K562 (cell line): ENCODE data around the gene NR1H3. TPM values are rescaled to one million over a fixed set of nuclear protein-coding genes. Genes with fewer than 3 reads are reported as not detected.

ENCODE experiments used
- ARID3A ChIP-seq: IDR thresholded peaks from 2 replicates; pipeline ENCODE4 v1.6.1; 2012; ENCODE audit warnings: low read depth, low read length, improper control_type of control experiment, borderline replicate concordance
- CXXC5 ChIP-seq: fragments of 250-450 bp; sonication (Bioruptor Pico); IDR thresholded peaks from 2 replicates; pipeline ENCODE4 v1.8.0; 2022; ENCODE audit warnings: inconsistent platforms, mild to moderate bottlenecking, moderate library complexity
- HMGXB4 ChIP-seq: sonication (generic); formaldehyde crosslinking; IDR thresholded peaks from 2 replicates; pipeline ENCODE4 v1.8.1; 2023; ENCODE audit warnings: mild to moderate bottlenecking, missing genetic modification reagents
- IRF1 ChIP-seq: sonication (generic); formaldehyde crosslinking; IDR thresholded peaks from 2 replicates; pipeline ENCODE4 v1.8.0; 2022; ENCODE audit warnings: missing genetic modification reagents, mild to moderate bottlenecking, borderline replicate concordance
- SREBF1 ChIP-seq: fragments of 150-350 bp; IDR thresholded peaks from 2 replicates; pipeline ENCODE4 v1.6.1; 2014; ENCODE audit warnings: antibody characterized with exemption, low read depth, low read length, borderline replicate concordance
- U2AF1 ChIP-seq: fragments of 200-400 bp; formaldehyde crosslinking; optimal IDR thresholded peaks from 2 replicates; pipeline ENCODE3; 2017; ENCODE audit warnings: mild to moderate bottlenecking, low read depth, low read length, moderate library complexity
- ZNF124 ChIP-seq: sonication (generic); formaldehyde crosslinking; IDR thresholded peaks from 2 replicates; pipeline ENCODE4 v1.8.1; 2022; ENCODE audit warnings: missing genetic modification reagents
- polyA plus RNA-seq, 8 experiments: library from polyadenylated mRNA; depleted of rRNA in 4 of 8; stranded (reverse) in 5 of 8; unstranded in 3 of 8; fragments of >200 nt; fragmentation: Nextera tagmentation in 2 of 8; fragmentation: Illumina TruSeq in 1 of 8; extraction: Ambion mirVana in 2 of 8; extraction: Trizol in 1 of 8; gene quantifications; 2 replicates each; pipeline versions ENCODE4 v1.2.1 to v1.2.3, GENCODE V29; 2011 to 2014; ENCODE audit warnings: inconsistent platforms in 1 of 8, missing spikeins in 1 of 8
- total RNA-seq, 7 experiments: library from RNA; depleted of rRNA in 6 of 7; stranded (reverse); fragments of >200 nt in 6 of 7; fragmentation: Illumina TruSeq in 2 of 7; extraction: Trizol in 2 of 7; gene quantifications; 2 replicates each; pipeline versions ENCODE4 v1.2.1 to v1.2.3, GENCODE V29; 2011 to 2021; ENCODE audit warnings: low replicate concordance in 1 of 7
- TF ChIP-seq, protein P1 (sequence below): fragments of 450-650 bp; formaldehyde crosslinking; IDR thresholded peaks from 2 replicates; pipeline ENCODE4 v1.4.0; 2020; ENCODE audit warnings: mild to moderate bottlenecking, moderate library complexity
- TF ChIP-seq, protein P2 (sequence below): sonication (generic); formaldehyde crosslinking; IDR thresholded peaks from 2 replicates; pipeline ENCODE4 v1.8.1; 2023; ENCODE audit warnings: mild to moderate bottlenecking, missing genetic modification reagents
- TF ChIP-seq, protein P3 (sequence below), 2 experiments: fragments of 450-650 bp; IDR thresholded peaks; 2 replicates each; pipeline ENCODE4 v1.6.1; 2016; ENCODE audit warnings: mild to moderate bottlenecking in 2 of 2, borderline replicate concordance in 1 of 2, low read depth in 1 of 2, moderate library complexity in 1 of 2

Gene NR1H3
- total and polyA plus RNA-seq, 9 of the 15 experiments (the other 6 are each of a cell fraction or from before 2014, with no cell fraction given) = 8.2 to 26.0 (median 11.9) TPM

DNA sequence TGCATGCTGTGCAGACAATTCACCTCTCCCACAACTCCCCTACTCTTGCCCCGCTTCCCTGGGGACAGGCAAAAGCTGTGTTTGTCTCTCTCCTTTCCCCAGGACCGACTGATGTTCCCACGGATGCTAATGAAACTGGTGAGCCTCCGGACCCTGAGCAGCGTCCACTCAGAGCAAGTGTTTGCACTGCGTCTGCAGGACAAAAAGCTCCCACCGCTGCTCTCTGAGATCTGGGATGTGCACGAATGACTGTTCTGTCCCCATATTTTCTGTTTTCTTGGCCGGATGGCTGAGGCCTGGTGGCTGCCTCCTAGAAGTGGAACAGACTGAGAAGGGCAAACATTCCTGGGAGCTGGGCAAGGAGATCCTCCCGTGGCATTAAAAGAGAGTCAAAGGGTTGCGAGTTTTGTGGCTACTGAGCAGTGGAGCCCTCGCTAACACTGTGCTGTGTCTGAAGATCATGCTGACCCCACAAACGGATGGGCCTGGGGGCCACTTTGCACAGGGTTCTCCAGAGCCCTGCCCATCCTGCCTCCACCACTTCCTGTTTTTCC is 10.7 kb downstream of the NR1H3 start (continued):
- TF ChIP-seq, protein P1, sequence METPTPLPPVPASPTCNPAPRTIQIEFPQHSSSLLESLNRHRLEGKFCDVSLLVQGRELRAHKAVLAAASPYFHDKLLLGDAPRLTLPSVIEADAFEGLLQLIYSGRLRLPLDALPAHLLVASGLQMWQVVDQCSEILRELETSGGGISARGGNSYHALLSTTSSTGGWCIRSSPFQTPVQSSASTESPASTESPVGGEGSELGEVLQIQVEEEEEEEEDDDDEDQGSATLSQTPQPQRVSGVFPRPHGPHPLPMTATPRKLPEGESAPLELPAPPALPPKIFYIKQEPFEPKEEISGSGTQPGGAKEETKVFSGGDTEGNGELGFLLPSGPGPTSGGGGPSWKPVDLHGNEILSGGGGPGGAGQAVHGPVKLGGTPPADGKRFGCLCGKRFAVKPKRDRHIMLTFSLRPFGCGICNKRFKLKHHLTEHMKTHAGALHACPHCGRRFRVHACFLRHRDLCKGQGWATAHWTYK (CRISPR knock-in tag) = peak; percentile 54; the same call in 1 of the 2 replicates
- TF ChIP-seq ZNF124 (CRISPR knock-in tag) = no peak
- no peak for TF ChIP-seq IRF1 (CRISPR knock-in tag)
- TF ChIP-seq, protein P2, sequence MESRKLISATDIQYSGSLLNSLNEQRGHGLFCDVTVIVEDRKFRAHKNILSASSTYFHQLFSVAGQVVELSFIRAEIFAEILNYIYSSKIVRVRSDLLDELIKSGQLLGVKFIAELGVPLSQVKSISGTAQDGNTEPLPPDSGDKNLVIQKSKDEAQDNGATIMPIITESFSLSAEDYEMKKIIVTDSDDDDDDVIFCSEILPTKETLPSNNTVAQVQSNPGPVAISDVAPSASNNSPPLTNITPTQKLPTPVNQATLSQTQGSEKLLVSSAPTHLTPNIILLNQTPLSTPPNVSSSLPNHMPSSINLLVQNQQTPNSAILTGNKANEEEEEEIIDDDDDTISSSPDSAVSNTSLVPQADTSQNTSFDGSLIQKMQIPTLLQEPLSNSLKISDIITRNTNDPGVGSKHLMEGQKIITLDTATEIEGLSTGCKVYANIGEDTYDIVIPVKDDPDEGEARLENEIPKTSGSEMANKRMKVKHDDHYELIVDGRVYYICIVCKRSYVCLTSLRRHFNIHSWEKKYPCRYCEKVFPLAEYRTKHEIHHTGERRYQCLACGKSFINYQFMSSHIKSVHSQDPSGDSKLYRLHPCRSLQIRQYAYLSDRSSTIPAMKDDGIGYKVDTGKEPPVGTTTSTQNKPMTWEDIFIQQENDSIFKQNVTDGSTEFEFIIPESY = no peak
- no peak for TF ChIP-seq CXXC5
- TF ChIP-seq, protein P3, sequence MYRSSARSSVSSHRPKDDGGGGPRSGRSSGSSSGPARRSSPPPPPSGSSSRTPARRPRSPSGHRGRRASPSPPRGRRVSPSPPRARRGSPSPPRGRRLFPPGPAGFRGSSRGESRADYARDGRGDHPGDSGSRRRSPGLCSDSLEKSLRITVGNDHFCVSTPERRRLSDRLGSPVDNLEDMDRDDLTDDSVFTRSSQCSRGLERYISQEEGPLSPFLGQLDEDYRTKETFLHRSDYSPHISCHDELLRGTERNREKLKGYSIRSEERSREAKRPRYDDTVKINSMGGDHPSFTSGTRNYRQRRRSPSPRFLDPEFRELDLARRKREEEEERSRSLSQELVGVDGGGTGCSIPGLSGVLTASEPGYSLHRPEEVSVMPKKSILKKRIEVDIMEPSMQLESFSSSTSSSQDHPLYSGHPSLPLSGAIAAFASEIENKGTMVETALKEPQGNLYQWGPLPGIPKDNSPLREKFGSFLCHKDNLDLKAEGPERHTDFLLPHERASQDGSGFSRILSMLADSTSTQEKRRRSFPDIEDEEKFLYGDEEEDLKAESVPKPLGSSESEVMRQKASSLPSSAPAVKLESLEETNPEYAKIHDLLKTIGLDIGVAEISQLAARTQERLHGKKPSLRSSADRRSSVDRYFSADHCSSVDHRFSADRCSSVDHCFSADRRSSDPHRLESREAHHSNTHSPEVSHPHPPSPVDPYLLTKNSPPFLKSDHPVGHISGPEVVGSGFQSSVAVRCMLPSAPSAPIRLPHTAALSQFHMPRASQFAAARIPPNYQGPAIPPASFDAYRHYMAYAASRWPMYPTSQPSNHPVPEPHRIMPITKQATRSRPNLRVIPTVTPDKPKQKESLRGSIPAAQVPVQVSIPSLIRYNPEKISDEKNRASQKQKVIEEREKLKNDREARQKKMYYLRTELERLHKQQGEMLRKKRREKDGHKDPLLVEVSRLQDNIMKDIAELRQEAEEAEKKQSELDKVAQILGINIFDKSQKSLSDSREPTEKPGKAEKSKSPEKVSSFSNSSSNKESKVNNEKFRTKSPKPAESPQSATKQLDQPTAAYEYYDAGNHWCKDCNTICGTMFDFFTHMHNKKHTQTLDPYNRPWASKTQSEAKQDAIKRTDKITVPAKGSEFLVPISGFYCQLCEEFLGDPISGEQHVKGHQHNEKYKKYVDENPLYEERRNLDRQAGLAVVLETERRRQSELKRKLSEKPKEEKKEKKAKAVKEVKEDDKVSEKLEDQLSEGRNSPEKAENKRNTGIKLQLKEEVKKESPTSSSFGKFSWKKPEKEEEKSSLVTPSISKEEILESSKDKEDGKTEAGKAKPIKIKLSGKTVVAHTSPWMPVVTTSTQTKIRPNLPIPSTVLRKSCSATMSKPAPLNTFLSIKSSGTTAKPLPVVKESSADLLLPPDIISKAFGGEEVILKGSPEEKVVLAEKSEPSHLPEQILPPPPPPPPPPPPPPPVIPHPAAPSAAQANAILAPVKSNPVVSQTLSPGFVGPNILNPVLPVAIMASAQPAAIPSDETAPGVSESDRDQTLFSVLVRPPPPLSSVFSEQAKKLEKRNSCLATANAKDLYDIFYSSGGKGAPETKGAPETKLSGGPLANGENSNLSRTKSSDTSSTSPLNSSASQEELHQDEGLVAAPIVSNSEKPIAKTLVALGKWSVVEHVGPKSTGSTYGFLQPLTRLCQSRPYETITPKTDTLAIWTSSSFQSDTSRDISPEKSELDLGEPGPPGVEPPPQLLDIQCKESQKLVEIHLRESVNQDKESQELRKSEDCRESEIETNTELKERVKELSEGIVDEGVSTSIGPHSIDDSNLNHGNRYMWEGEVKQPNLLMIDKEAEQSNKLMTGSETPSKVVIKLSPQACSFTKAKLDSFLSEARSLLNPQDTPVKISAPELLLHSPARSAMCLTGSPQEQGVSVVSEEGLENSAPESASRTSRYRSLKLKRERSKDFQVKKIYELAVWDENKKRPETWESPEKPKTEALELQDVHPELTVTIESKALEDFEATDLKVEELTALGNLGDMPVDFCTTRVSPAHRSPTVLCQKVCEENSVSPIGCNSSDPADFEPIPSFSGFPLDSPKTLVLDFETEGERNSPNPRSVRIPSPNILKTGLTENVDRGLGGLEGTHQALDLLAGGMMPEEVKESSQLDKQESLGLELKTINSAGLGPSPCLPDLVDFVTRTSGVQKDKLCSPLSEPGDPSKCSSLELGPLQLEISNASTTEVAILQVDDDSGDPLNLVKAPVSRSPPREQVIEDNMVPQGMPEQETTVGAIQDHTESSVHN (IDR thresholded peaks at IDR 0.05; ENCODE audit: borderline replicate concordance in 1 of 2, low read depth in 1 of 2) = no peak
- TF ChIP-seq SREBF1 = no peak
- TF ChIP-seq U2AF1 = no peak
- no peak for TF ChIP-seq ARID3A
- no peak for TF ChIP-seq HMGXB4
